ENCODE measurements around the gene DDX60.
"Not testable (repeated sequence)": the region's sequence is repeated elsewhere in the genome, so short reads cannot be mapped to it uniquely, and the experiment has no call there.

DDX60 gene

DNA sequence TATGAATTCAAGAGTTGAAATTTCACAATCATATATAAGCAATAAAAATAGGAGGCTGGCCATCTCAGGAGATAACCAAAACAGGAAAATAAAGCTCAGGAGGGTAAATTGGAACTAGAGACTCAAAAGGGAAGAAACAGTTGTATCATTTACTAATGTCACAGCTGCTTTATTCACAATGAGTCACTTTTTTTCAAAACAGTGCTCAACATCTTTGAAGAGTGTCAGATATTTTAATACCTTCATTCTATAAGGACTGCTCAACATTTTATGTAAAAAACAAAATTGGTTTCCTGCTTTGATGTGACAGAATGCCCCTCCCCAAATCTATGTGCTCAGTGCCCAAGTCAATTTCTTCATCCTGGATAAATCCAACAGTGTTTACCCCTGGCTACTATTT lies 97.7 kb downstream of the DDX60 start:
- no peak for TF ChIP-seq FOXM1 (IDR thresholded peaks at IDR 0.05; ENCODE audit: borderline replicate concordance)
- TF ChIP-seq, protein P1, sequence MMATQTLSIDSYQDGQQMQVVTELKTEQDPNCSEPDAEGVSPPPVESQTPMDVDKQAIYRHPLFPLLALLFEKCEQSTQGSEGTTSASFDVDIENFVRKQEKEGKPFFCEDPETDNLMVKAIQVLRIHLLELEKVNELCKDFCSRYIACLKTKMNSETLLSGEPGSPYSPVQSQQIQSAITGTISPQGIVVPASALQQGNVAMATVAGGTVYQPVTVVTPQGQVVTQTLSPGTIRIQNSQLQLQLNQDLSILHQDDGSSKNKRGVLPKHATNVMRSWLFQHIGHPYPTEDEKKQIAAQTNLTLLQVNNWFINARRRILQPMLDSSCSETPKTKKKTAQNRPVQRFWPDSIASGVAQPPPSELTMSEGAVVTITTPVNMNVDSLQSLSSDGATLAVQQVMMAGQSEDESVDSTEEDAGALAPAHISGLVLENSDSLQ (IDR thresholded peaks at IDR 0.05): no peak
- no peak for TF ChIP-seq ZNF384 (IDR thresholded peaks at IDR 0.05)
- no peak for TF ChIP-seq ARNT (IDR thresholded peaks at IDR 0.05)
- no peak for TF ChIP-seq SP1 (IDR thresholded peaks at IDR 0.05)
- no peak for TF ChIP-seq BHLHE40 (IDR thresholded peaks at IDR 0.05; ENCODE audit: borderline replicate concordance)
- TF ChIP-seq FOXA1 (IDR thresholded peaks at IDR 0.05): no peak
- TF ChIP-seq NFRKB (IDR thresholded peaks at IDR 0.05): no peak
- TF ChIP-seq FOXK2 (IDR thresholded peaks at IDR 0.05): no peak
- no peak for TF ChIP-seq TARDBP (IDR thresholded peaks at IDR 0.05)
- no peak for TF ChIP-seq CTBP1 (IDR thresholded peaks at IDR 0.05; ENCODE audit: borderline replicate concordance)
- TF ChIP-seq HDGF (IDR thresholded peaks at IDR 0.05; ENCODE audit: borderline replicate concordance): no peak
- POLR2A ChIA-PET: no interaction called here
- no peak for DNase-seq (ENCODE audit: extremely low spot score)
- CTCF ChIA-PET: no interaction called here

DNA sequence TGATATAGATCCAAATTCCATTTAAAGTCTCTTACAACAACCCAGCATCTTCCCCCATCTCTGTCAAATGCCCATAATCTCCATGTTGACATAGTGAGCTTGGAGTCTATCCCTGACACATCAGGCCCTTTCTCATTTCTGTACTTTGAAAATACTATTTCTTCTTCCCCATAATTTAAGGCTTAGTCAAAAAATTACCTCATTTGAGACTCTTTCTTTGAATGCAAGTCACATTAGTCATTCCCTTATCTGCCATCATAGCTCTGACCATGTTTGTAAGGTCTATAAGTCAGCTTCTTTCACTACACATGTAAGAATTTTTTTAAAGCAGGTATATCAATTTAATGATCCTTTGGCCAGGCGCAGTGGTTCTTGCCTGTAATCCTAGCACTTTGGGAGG lies 99.9 kb downstream of the DDX60 start:
- ChIA-PET CTCF (no interaction called here), POLR2A (no interaction called here)
- no peak for DNase-seq (ENCODE audit: extremely low spot score)
- TF ChIP-seq ELF4 (IDR thresholded peaks at IDR 0.05) (no peak), LEF1 (IDR thresholded peaks at IDR 0.05; ENCODE audit: borderline replicate concordance) (no peak), FOXM1 (IDR thresholded peaks at IDR 0.05; ENCODE audit: borderline replicate concordance) (no peak), FOXA1 (IDR thresholded peaks at IDR 0.05) (no peak), ARNT (IDR thresholded peaks at IDR 0.05) (no peak), CTBP1 (IDR thresholded peaks at IDR 0.05; ENCODE audit: borderline replicate concordance) (no peak), SUZ12 (IDR thresholded peaks at IDR 0.05) (no peak), FOXK2 (IDR thresholded peaks at IDR 0.05) (no peak), ZNF384 (IDR thresholded peaks at IDR 0.05) (no peak), SP1 (IDR thresholded peaks at IDR 0.05) (no peak), L3MBTL2 (conservative IDR thresholded peaks at IDR 0.05) (no peak), HDGF (IDR thresholded peaks at IDR 0.05; ENCODE audit: borderline replicate concordance) (no peak), NFRKB (IDR thresholded peaks at IDR 0.05) (no peak), TARDBP (IDR thresholded peaks at IDR 0.05) (no peak), BHLHE40 (IDR thresholded peaks at IDR 0.05; ENCODE audit: borderline replicate concordance) (no peak)
- TF ChIP-seq, protein P1 (IDR thresholded peaks at IDR 0.05): no peak

DNA sequence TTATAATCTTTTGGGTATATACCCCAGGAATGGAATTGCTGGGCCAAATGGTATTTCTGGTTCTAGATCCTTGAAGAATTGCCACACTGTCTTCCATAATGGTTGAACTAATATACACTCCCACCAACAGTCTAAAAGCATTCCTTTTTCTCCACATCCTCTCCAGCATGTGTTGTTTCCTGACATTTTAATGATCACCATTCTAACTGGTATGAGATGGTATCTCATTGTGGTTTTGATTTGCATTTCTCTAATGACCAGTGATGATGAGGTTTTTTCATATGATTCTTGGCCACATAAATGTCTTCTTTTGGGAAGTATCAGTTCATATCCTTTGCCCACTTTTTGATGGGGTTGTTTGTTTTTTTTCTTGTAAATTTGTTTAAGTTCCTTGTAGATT lies 105.0 kb downstream of the DDX60 start:
- POLR2A ChIA-PET; CTCF ChIA-PET; DNase-seq (ENCODE audit: extremely low spot score): not testable (repeated sequence)

DNA sequence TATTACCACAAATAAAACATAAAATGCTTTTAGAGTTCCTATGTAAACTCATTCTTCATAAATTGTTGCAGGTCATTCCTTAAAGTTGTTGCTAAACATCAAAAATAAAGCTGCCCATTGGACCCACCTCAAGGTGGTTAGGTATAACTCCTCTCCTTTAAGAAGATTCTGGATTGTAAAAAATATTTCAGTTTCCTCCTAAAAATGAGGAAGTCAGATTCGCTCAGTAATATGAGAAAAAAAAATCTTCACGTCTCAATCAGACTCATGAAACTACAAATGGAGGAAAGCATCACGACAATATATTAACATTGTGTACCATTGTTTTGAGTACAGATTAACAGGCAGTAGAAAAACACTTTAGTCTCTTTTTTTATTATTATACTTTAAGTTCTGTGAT lies 105.9 kb downstream of the DDX60 start:
- no peak for DNase-seq (ENCODE audit: extremely low spot score)
- ChIA-PET POLR2A (no interaction called here), CTCF (no interaction called here)
- TF ChIP-seq BHLHE40 (IDR thresholded peaks at IDR 0.05; ENCODE audit: borderline replicate concordance) (no peak), NFRKB (IDR thresholded peaks at IDR 0.05) (no peak), L3MBTL2 (conservative IDR thresholded peaks at IDR 0.05) (no peak)

DNA sequence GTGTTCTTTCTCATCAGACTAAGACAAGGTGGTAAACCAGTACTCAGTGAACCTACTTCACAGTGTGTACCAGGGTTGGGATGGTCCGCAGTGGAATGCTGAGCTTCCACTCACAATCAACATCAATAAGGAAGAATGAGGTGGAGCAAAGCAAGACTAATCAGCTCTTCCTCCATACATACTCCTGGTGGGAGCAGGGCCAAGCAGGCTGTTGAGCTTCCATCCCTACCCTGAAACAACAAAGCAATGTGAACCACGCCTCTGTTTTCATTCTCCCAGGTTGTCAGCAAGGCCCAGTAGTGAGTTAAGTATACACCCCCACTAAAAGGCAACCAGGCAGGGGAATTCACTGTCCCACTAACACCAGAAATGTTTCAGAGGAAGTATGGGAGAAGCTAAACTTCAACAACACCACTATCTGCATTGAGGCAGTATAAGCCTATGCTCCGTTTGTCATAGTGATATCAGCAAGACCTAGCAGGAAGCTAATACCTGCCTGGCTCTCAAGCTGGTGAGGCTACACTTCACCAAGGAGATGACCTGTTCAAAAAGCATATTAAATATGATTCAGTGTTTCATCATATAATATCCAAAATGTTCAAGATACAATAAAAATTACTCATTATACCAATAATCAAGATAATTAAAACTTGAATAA lies 109.5 kb downstream of the DDX60 start:
- no peak for DNase-seq (ENCODE audit: extremely low spot score)
- TF ChIP-seq BHLHE40 (IDR thresholded peaks at IDR 0.05; ENCODE audit: borderline replicate concordance) (no peak), ARNT (IDR thresholded peaks at IDR 0.05) (no peak), SP1 (IDR thresholded peaks at IDR 0.05) (no peak), HDGF (IDR thresholded peaks at IDR 0.05; ENCODE audit: borderline replicate concordance) (no peak), ZNF384 (IDR thresholded peaks at IDR 0.05) (no peak), NFRKB (IDR thresholded peaks at IDR 0.05) (no peak), L3MBTL2 (conservative IDR thresholded peaks at IDR 0.05) (no peak), FOXK2 (IDR thresholded peaks at IDR 0.05) (no peak), FOXM1 (IDR thresholded peaks at IDR 0.05; ENCODE audit: borderline replicate concordance) (no peak), LEF1 (IDR thresholded peaks at IDR 0.05; ENCODE audit: borderline replicate concordance) (no peak), ELF4 (IDR thresholded peaks at IDR 0.05) (no peak), CTBP1 (IDR thresholded peaks at IDR 0.05; ENCODE audit: borderline replicate concordance) (no peak), FOXA1 (IDR thresholded peaks at IDR 0.05) (no peak), SUZ12 (IDR thresholded peaks at IDR 0.05) (no peak), TARDBP (IDR thresholded peaks at IDR 0.05) (no peak)
- TF ChIP-seq, protein P1 (IDR thresholded peaks at IDR 0.05): no peak
- CTCF ChIA-PET: no interaction called here
- POLR2A ChIA-PET: no interaction called here

DNA sequence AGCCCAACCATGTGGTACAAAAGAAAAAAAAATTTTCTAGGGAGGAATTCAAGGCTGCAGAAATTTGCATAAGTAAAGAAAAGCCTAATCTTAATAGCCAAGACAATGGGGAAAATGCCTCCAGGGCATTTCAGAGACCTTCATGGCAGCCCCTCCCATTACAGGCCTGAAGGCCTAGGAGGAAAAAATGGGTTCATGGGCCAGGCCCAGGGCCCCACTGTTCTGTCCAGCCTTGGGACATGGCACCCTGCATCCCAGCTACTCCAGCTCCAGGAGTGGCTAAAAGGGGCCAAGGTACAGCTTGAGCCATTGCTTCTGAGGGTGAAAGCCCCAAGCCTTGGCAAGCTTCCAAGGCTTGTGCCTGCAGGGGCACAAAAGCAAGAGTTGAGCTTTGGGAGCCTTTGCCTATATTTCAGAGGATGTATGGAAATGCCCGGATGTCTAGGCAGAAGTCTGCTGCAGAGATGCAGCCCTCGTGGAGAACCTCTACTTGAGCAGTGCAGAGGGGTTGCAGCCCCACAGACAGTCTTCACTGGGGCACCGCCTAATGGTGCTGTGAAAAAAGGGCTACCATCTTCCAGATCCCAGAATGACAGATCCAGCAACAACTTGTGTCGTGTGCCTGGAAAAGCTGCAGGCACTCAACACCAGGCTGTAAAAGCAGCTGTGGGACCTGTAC lies 115.2 kb downstream of the DDX60 start:
- DNase-seq (ENCODE audit: extremely low spot score): no peak
- POLR2A ChIA-PET: no interaction called here
- TF ChIP-seq LEF1 (IDR thresholded peaks at IDR 0.05; ENCODE audit: borderline replicate concordance): no peak
- no peak for TF ChIP-seq ELF4 (IDR thresholded peaks at IDR 0.05)
- no peak for TF ChIP-seq FOXA1 (IDR thresholded peaks at IDR 0.05)
- no peak for TF ChIP-seq ZNF384 (IDR thresholded peaks at IDR 0.05)
- no peak for TF ChIP-seq TARDBP (IDR thresholded peaks at IDR 0.05)
- no peak for TF ChIP-seq BHLHE40 (IDR thresholded peaks at IDR 0.05; ENCODE audit: borderline replicate concordance)
- TF ChIP-seq FOXM1 (IDR thresholded peaks at IDR 0.05; ENCODE audit: borderline replicate concordance): no peak
- TF ChIP-seq, protein P1 (IDR thresholded peaks at IDR 0.05): no peak
- CTCF ChIA-PET: no interaction called here
